Activated CD4-positive, alpha-beta T cell treated with anti-CD3 and anti-CD28 coated beads for 24 hours (primary cell): ENCODE data around the gene STRBP.
"Not testable (repeated sequence)": the region's sequence is repeated elsewhere in the genome, so short reads cannot be mapped to it uniquely, and the experiment has no call there.

Source experiments
- DNase-seq, 2 donors: peaks; one replicate each; pipeline ENCODE4 v3.0.0-alpha.2; 2020; ENCODE audit warnings: low read depth in 2 of 2

The STRBP gene

DNA sequence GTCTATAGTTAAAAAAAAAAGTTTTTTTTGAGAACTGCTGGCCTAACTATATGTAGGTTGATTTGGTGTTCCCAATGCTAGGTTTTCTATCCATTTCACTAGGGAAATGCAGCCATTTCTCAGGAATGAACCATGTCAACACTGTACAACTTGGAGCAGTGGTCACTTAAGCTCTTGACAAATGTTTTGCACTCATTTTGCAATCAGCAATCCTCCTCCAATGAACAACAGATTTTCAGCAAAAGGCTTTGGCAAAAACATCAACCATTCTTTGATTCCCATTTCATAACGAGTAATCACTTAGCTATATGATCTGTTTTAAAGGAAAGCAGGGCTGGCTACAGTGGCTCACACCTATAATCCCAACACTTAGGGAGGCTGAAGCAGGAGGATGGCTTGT, 17.9 kb downstream of the STRBP start:
- DNase-seq = no peak

- DNase-seq = not testable (repeated sequence)
These were observed 19.2 kb downstream of the STRBP start for GRCh38 chr9:123249162-123249561.

DNA sequence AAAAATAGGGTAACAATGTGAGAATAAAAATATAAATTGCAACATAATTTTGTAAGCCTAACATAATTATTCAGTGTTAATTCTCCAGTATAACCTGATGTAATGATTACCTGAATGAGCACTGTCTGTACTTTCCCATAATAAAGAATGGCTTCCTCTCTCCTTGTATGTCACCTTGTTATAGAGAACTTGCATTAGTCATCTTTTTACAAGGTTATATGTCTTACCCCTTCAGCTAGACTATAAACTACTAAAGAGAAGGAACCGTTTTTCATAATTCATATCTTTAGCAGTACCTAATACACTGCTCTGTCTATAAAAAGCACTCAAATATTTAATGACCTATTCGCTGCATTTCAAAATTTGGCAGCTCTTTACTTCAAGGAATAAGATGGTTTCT, 19.8 kb downstream of the STRBP start:
- no peak for DNase-seq

DNA sequence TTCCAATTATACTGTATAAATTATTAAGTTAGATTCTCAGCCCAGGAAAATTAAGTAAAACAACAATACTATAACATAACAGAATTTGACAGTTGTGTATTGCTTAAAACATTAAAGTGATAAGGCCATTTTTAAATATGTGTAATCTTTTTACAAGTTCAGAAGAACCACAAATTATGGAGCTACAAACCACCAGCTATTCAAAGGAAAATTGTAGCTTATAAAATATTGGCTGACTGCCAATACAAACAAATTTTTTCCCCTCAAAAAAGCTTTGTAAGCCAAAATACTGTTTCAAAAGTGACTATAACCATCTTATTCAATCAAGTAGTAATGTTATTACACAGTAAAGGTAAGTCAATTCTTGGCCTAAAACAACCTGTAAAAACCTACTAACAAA, 21.9 kb downstream of the STRBP start:
- no peak for DNase-seq

GRCh38 chr9:123239726-123240125, 28.7 kb downstream of the STRBP start:
- DNase-seq = no peak

- no peak for DNase-seq
These were observed 30.0 kb downstream of the STRBP start for GRCh38 chr9:123238365-123238764.

DNA sequence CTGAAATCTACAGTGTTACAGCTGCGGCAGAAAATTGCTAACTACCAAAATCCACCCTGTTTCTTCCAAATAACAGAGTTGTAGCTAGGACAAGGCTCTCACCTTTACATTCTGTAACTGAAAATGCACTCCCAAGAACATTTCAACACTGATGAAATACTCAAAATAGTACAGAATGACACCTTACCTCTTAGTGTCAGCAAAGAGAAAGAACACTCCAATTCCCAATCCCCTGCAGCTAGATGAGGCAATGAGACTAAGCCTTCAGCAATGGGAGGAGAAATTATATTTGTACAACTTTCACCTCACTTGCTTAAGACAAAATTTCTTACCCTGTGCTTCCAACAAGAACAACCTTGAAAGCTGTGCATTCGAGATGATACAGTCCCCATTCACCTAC, 31.2 kb downstream of the STRBP start:
- DNase-seq = no peak

DNA sequence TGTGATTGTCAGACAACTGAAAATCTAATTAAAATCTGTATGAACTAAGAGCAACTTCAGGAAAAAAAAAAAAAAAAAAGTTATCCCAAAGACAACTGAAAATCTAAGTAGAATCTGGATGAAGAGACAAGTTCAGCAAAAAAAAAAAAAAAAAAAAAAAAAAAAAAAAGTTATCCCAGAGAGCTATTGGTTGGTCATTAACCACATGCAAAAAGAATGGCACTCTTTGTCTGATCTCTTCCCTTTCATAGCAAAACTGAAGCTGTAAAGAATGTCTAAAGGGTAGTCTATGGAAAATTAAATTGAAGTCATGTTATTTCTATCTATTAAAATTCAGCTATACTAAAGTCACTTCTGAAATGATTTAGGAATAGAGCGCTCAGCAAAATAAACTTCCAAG, 32.9 kb downstream of the STRBP start:
- no peak for DNase-seq

GRCh38 chr9:123234853-123235252, 33.5 kb downstream of the STRBP start:
- DNase-seq = no peak

DNA sequence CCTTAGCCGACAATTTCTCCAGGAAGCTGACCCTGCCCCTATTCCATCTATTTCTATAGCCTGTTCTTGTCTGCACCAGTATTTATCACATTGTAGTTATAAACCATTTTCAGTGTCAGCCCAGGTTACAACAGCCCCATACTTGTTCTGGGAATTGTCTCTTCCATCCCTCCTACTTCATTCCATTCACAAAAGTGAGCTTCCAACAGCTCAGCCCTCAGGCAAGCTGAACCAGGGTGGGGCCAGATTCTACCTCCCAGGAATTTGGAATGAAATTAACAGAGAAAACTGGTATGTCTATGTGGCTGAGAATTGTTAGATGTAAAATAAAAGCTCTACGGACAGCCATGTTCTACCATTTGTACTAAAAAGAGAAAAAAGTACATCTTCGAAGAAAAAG, 36.1 kb downstream of the STRBP start:
- DNase-seq = no peak

DNA sequence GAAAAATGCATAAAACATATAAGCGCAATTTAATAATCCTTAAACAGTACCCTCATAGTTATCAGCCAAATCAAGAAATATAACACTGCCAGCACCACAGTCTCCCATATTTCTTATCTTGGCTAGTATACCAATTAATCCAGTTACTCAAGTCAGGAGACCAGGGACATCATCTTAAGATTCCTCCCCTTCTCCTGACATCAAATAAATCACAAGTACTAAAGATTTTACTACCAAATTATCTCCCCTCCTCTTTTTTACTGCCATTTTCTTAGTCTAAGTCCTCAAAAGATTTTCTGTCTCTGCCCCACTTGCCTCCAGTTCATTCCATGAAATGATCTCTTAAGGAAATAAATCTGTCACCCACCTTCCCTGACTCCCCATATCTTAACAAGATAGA, 37.0 kb downstream of the STRBP start:
- no peak for DNase-seq

DNA sequence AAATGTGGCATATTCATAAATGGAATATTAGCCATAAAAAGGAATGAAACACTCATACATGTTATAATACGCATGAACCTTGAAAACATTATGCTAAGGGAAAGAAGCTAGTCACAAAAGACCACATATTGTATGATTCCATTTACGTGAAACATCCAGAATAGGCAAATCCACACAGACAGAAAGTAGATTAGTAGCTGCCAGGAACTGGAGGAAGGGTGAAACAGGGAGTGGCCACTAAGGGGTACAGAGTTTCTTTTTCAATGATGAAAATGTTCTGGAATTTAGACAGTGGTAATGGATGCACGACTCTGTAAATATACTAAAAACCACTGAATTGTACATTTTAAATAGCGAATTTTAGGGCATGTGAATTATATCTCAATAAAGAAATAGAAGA, 39.4 kb downstream of the STRBP start:
- no peak for DNase-seq

DNA sequence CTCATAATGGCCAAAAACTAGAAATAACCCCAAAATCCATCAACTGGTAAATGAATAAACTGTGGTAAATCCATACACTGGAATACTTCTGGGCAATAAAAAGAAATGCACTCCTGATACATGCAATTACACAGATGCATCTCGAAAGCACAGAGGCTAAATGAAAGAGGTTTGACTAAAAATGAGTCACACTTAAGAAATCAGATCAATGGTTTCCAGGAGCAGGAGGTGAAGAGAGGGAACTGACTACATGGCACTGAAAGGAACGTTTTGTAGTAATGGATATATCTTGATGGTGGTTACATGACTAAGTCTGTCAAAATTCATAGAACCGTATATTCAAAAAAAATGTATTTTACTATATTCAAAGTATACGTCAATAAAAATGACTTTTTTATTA, 42.4 kb downstream of the STRBP start:
- peak in 1 of 2 donors; percentile 1 for DNase-seq

DNA sequence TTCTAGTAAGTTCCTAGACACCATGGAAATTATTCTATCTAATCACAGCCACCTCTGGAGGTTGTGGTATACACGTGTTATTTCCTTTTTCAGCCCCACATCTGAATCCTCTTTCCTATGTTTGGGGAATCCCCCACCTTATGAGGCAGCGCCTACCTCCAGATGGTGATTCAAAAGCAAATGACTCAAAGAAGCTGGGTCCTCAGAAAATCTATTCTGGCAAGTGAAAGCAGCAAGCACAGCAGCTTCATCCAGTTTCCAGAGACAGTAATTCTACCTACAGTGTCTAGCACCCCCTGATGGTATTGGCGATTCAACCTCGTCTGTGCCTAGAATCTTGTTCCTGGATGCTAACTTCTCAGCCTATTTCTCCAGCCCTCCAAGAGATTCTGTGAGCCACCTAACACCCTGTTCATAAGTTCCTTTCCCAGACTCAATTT, 43.0 kb downstream of the STRBP start:
- DNase-seq = peak; percentile 24 to 52

GRCh38 chr9:123220127-123220526, 48.3 kb downstream of the STRBP start:
- DNase-seq = no peak

DNA sequence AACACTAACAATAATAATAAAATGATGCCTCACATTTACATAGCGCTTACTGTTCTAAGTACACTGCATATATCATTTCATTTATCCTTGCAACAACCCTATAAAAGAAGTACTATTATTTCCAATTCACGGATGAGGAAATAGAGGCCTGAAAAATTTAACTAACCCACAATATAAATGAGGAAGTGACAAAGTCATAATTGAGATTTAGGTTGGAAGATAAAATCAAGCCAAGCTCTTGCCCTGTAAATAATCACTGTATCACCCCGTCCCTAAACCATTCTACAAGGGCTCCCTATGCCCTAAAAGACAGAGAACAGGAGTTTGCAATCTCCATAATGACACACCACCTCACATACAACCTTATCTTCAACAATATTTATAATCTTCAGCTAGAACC, 49.6 kb downstream of the STRBP start:
- DNase-seq = no peak

DNA sequence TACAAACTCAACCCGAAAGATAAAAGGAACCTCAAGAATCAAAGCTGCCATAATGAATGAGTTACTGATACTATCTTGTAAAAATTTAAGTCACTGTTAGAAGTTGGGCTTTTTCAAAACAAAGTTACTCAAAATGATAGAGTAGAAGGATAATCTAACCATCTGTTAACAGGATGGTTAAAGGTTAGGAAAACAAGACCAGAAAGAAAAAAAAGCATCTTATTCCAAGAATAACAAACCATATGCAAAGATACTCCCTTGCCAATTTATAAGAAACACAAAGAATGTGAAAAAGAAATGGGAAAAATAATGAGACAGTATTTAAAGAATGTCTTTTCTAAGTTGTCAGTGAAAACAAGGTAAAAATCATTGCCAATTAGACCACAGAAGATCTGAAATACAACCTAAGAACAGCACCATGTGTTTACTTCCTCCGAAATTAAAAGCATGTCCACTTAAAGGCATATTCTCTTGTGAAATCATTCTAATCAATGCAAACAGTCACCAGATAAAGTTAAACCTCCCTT, 51.2 kb downstream of the STRBP start:
- DNase-seq = no peak

- DNase-seq = no peak
These were observed 52.1 kb downstream of the STRBP start for GRCh38 chr9:123216251-123216797.

GRCh38 chr9:123211081-123211480, 57.3 kb downstream of the STRBP start:
- no peak for DNase-seq

- no peak for DNase-seq
These were observed 59.7 kb downstream of the STRBP start for GRCh38 chr9:123208626-123209174.

DNA sequence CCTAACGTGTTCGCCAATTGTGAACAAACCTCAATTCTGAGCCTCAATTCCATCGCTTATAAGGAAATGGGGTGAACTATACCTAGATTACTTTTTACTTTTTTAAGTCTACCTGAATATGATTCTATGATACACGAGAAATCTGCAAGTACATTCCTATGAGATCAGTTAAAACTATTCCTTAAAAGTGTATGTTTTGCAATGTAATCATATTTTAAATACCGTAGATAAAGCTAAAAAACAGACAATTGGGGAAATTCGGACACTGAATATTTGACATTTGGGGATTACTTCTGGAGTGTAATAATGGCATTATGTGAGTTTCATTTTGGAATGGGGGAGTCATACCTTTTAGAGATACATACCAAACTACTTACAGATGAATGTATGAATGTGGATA, 62.3 kb downstream of the STRBP start:
- no peak for DNase-seq

- no peak for DNase-seq
These were observed 67.3 kb downstream of the STRBP start for GRCh38 chr9:123201083-123201482.

GRCh38 chr9:123200469-123200868, 67.9 kb downstream of the STRBP start:
- not testable (repeated sequence) for DNase-seq

DNA sequence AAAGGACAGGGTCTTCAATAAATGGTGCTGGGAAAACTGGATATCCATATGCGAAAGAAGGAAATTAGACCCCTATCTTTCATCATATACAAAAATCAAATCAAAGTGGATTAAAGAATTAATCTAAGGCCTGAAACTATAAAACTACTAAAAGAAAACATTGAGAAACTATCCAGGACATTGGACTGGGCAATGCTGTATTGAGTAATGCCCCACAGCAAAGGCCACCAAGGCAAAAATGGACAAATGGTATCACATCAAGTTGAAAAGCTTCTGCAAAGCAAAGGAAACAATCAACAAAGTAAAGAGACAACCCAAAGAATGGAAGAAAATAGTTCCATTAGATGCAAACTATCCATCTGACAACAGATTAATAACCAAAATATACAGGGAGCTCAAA, 72.3 kb downstream of the STRBP start:
- DNase-seq = no peak
